Right lung (tissue), 5 donors: ENCODE data around the gene GALNT10. TPM values are rescaled to one million over a fixed set of nuclear protein-coding genes. Genes with fewer than 3 reads are reported as not detected.

Experiments used
- DNase-seq, 2 donors: peaks; one replicate each; pipeline ENCODE4 v3.0.0-alpha.2; 2013
- polyA plus RNA-seq, 5 donors: library from polyadenylated mRNA; unstranded; fragments of 120-200 nt; gene quantifications; one replicate each; pipeline versions ENCODE4 v1.2.1 to v1.2.3, GENCODE V29; 2013; ENCODE audit warnings: inconsistent platforms in 1 of 5, low replicate concordance in 1 of 5; ENCODE audit not compliant: insufficient read length in 5 of 5, insufficient read depth in 1 of 5

Gene GALNT10
- polyA plus RNA-seq, 5 donors: 17.0 to 27.0 (median 23.5) TPM

- no peak for DNase-seq
Observed at GRCh38 chr5:154437281-154437965, 246.9 kb downstream of the GALNT10 start.

GRCh38 chr5:154440540-154440939 lies 250.0 kb downstream of the GALNT10 start:
- DNase-seq: no peak

GRCh38 chr5:154442801-154443200 lies 252.3 kb downstream of the GALNT10 start:
- no peak for DNase-seq

GRCh38 chr5:154444556-154445421 lies 254.3 kb downstream of the GALNT10 start:
- peak in 1 of 2 donors; percentile 3 for DNase-seq

- DNase-seq: peak; percentile 93 to 95
Observed at GRCh38 chr5:154445422-154446194, 255.1 kb downstream of the GALNT10 start, which contains the start of gene SAP30L. TSS of gene SAP30L (plus strand) at chr5:154445997. CDS start at chr5:154446605, 608 bp downstream.

GRCh38 chr5:154446195-154447088 lies 255.9 kb downstream of the GALNT10 start:
- DNase-seq: peak; percentile 50 to 51

GRCh38 chr5:154447089-154447725 lies 256.7 kb downstream of the GALNT10 start:
- DNase-seq: no peak

- DNase-seq: no peak
Observed at GRCh38 chr5:154449786-154450185, 259.3 kb downstream of the GALNT10 start.

- DNase-seq: no peak
Observed at GRCh38 chr5:154451957-154452356, 261.4 kb downstream of the GALNT10 start.

GRCh38 chr5:154455585-154455984 lies 265.1 kb downstream of the GALNT10 start:
- no peak for DNase-seq

- no peak for DNase-seq
Observed at GRCh38 chr5:154456540-154456939, 266.0 kb downstream of the GALNT10 start.

GRCh38 chr5:154459015-154459414 lies 268.5 kb downstream of the GALNT10 start:
- no peak for DNase-seq

- no peak for DNase-seq
Observed at GRCh38 chr5:154460172-154460571, 269.6 kb downstream of the GALNT10 start.

- DNase-seq: no peak
Observed at GRCh38 chr5:154461531-154461930, 271.0 kb downstream of the GALNT10 start.

GRCh38 chr5:154464438-154464837 lies 273.9 kb downstream of the GALNT10 start:
- no peak for DNase-seq

- DNase-seq: no peak
Observed at GRCh38 chr5:154465169-154465568, 274.6 kb downstream of the GALNT10 start.

GRCh38 chr5:154466147-154466546 lies 275.6 kb downstream of the GALNT10 start:
- no peak for DNase-seq

- no peak for DNase-seq
Observed at GRCh38 chr5:154466671-154467070, 276.1 kb downstream of the GALNT10 start.

GRCh38 chr5:154467655-154468354 lies 277.3 kb downstream of the GALNT10 start:
- DNase-seq: peak in 1 of 2 donors; percentile 69

- no peak for DNase-seq
Observed at GRCh38 chr5:154470137-154470536, 279.6 kb downstream of the GALNT10 start.
